ENCODE data around the gene ILRUN. TPM values are rescaled to one million over a fixed set of nuclear protein-coding genes. Genes with fewer than 3 reads are reported as not detected.
"Not testable (repeated sequence)": the region's sequence is repeated elsewhere in the genome, so short reads cannot be mapped to it uniquely, and the experiment has no call there.

Gene ILRUN
- polyA plus RNA-seq, 1 donor (not counting 4 experiments of a cell fraction or from before 2014, with no cell fraction given) = 64.1 TPM

GRCh38 chr6:34671367-34671766, 25.2 kb downstream of the ILRUN start:
- DNase-seq (ENCODE audit: low read depth, low spot score) (no peak), FAIRE-seq (no peak)
- dilution Hi-C loops (cut with MboI; ENCODE audit: extremely low pct_ligation_motif_present, low sequenced_read_pairs) = no loop called here
- no peaks in the 10 kb centered on the region for H3K9me1 ChIP-seq (ENCODE audit: control insufficient read depth, extremely low read depth, insufficient read depth, low read length)
- peak overlapping the region; percentile 89 for H3K27ac ChIP-seq (ENCODE audit: control insufficient read depth, insufficient read depth, low read length)
- H3K27me3 ChIP-seq (ENCODE audit: control insufficient read depth, extremely low read depth, insufficient read depth, low read length) = no peaks in the 10 kb centered on the region
- peak overlapping the region; percentile 64 for H3K9ac ChIP-seq (ENCODE audit: control insufficient read depth, extremely low read depth, insufficient read depth, low read length)
- H3K4me2 ChIP-seq (ENCODE audit: control insufficient read depth, extremely low read depth, insufficient read depth, low read depth, low read length) = peak overlapping the region; percentile 78
- TF ChIP-seq EZH2 (IDR thresholded peaks at IDR 0.05; ENCODE audit: low read length) (no peak), CTCF (optimal IDR thresholded peaks at IDR 0.05 in 1 of 3, IDR thresholded peaks at IDR 0.05 in 1 of 3, conservative IDR thresholded peaks at IDR 0.05 in 1 of 3; ENCODE audit: extremely low read depth in 1 of 3, insufficient read depth in 2 of 3, low read length in 3 of 3) (no peak)
- peak overlapping the region; percentile 10 for H2AFZ ChIP-seq (ENCODE audit: control insufficient read depth, low read length)
- H3K4me3 ChIP-seq (ENCODE audit: control insufficient read depth in 2 of 3, extremely low read depth in 1 of 3, insufficient read depth in 2 of 3, low read depth in 1 of 3, low read length in 3 of 3) = peak overlapping the region in 2 of 3 experiments; percentile 29 to 55
- peaks cover 26% of the 10 kb centered on the region for H3K4me1 ChIP-seq (ENCODE audit: control insufficient read depth, extremely low read depth, insufficient read depth, low read length)
- no peaks in the 10 kb centered on the region for H4K20me1 ChIP-seq (ENCODE audit: control insufficient read depth, extremely low read depth, insufficient read depth, low read length)
- peaks cover 93% of the 10 kb centered on the region for H3K79me2 ChIP-seq (ENCODE audit: control insufficient read depth, insufficient read depth, low read length)
- H3K36me3 ChIP-seq (ENCODE audit: control insufficient read depth in 2 of 2, extremely low read depth in 1 of 2, insufficient read depth in 2 of 2, low read length in 2 of 2) = peaks cover 0 to 9% of the 10 kb centered on the region in 2 experiments
- H3K9me3 ChIP-seq (ENCODE audit: control insufficient read depth, low read depth, low read length) = no peaks in the 10 kb centered on the region

- H2AFZ ChIP-seq (ENCODE audit: control insufficient read depth, low read length); H3K27ac ChIP-seq (ENCODE audit: control insufficient read depth, insufficient read depth, low read length); DNase-seq (ENCODE audit: low read depth, low spot score); H3K27me3 ChIP-seq (ENCODE audit: control insufficient read depth, extremely low read depth, insufficient read depth, low read length); H3K4me2 ChIP-seq (ENCODE audit: control insufficient read depth, extremely low read depth, insufficient read depth, low read depth, low read length); H3K36me3 ChIP-seq (ENCODE audit: control insufficient read depth in 2 of 2, extremely low read depth in 1 of 2, insufficient read depth in 2 of 2, low read length in 2 of 2); FAIRE-seq; H3K4me3 ChIP-seq (ENCODE audit: control insufficient read depth in 2 of 3, extremely low read depth in 1 of 3, insufficient read depth in 2 of 3, low read depth in 1 of 3, low read length in 3 of 3); H3K9me3 ChIP-seq (ENCODE audit: control insufficient read depth, low read depth, low read length); H4K20me1 ChIP-seq (ENCODE audit: control insufficient read depth, extremely low read depth, insufficient read depth, low read length); H3K9me1 ChIP-seq (ENCODE audit: control insufficient read depth, extremely low read depth, insufficient read depth, low read length); dilution Hi-C loops (cut with MboI; ENCODE audit: extremely low pct_ligation_motif_present, low sequenced_read_pairs); H3K9ac ChIP-seq (ENCODE audit: control insufficient read depth, extremely low read depth, insufficient read depth, low read length): not testable (repeated sequence)
- H3K79me2 ChIP-seq (ENCODE audit: control insufficient read depth, insufficient read depth, low read length) = peaks cover 98% of the 10 kb centered on the region
- H3K4me1 ChIP-seq (ENCODE audit: control insufficient read depth, extremely low read depth, insufficient read depth, low read length) = peaks cover 37% of the 10 kb centered on the region
Measured at GRCh38 chr6:34668799-34669198, 27.8 kb downstream of the ILRUN start.
